ENCODE data around the gene SYTL5. TPM values are rescaled to one million over a fixed set of nuclear protein-coding genes. Genes with fewer than 3 reads are reported as not detected.

SYTL5 gene
- total RNA-seq (2012; rRNA removed) (0.54 and 0.56 TPM in 2 replicates), polyA plus RNA-seq (2012; rRNA removed) (0.17 and 0.19 TPM in 2 replicates), Bru-seq, nascent RNA (percentile 32 among the genes with signal in this experiment), BruChase-seq, experiment 1, labeled RNA remaining after a 6-hour chase (percentile 37 among the genes with signal in this experiment), BruChase-seq, experiment 2, labeled RNA remaining after a 2-hour chase (percentile 24 among the genes with signal in this experiment)
- polyA plus RNA-seq (2012; cell fraction: cytosol; rRNA removed): 0.06 and 0.09 TPM in 2 replicates
- polyA plus RNA-seq (2012; cell fraction: nucleus; rRNA removed; ENCODE audit: low replicate concordance): 0.08 and 0.57 TPM in 2 replicates
- long read RNA-seq: 0 reads

GRCh38 chrX:38006291-38006690 is at the start of gene SYTL5:
Gene SYTL5 (plus strand): TSS chrX:38006553. CDS start chrX:38033890, 27,337 bp downstream.
- in situ Hi-C loops (cut with MboI; ENCODE audit: low sequenced_read_pairs): no loop called here
- Histone ChIP-seq H4K8ac (ENCODE audit: low read depth in 2 of 2, low read length in 2 of 2) (no peak within 1 kb of the TSS), H3K23ac (ENCODE audit: low read depth, low read length) (no peak within 1 kb of the TSS), H3K4me2 (ENCODE audit: low read depth, low read length) (no peak within 1 kb of the TSS), H2BK15ac (ENCODE audit: low read depth, low read length) (no peak within 1 kb of the TSS), H3K79me1 (ENCODE audit: low read depth in 1 of 2, low read length in 2 of 2) (no peaks in the 10 kb centered on the region), H3K18ac (ENCODE audit: low read depth, low read length) (no peak within 1 kb of the TSS), H2AK9ac (replicated peaks; ENCODE audit: low read depth, low read length, poor library complexity) (no peak within 1 kb of the TSS), H3K27ac (ENCODE audit: insufficient read depth, low read length) (no peak within 1 kb of the TSS), H4K5ac (ENCODE audit: low read depth, low read length) (no peak within 1 kb of the TSS), H3K4me1 (ENCODE audit: control insufficient read depth, insufficient read depth, low read length) (no peaks in the 10 kb centered on the region), H3K9me1 (ENCODE audit: insufficient read depth, low read length) (no peaks in the 10 kb centered on the region), H3K36me3 (ENCODE audit: control insufficient read depth, insufficient read depth, low read length) (no peaks in the 10 kb centered on the region), H3K14ac (replicated peaks; ENCODE audit: low read depth, low read length) (no peak within 1 kb of the TSS), H3K27me3 (ENCODE audit: control insufficient read depth, insufficient read depth, low read length) (no peaks in the 10 kb centered on the region), H3K9me3 (ENCODE audit: control insufficient read depth, insufficient read depth, low read length) (no peaks in the 10 kb centered on the region), H2BK20ac (ENCODE audit: low read depth, low read length) (no peak within 1 kb of the TSS), H2BK5ac (ENCODE audit: low read depth, low read length, poor library complexity, severe bottlenecking) (no peak within 1 kb of the TSS), H4K91ac (ENCODE audit: insufficient read depth, low read depth, low read length) (no peak within 1 kb of the TSS), H3K9ac (ENCODE audit: low read depth, low read length) (no peak within 1 kb of the TSS), H3K4ac (ENCODE audit: low read depth, low read length) (no peak within 1 kb of the TSS), H4K20me1 (ENCODE audit: insufficient read depth, low read length) (no peaks in the 10 kb centered on the region), H2AFZ (replicated peaks; ENCODE audit: low read length, poor library complexity) (no peak within 1 kb of the TSS), H2BK120ac (ENCODE audit: low read depth, low read length) (no peak within 1 kb of the TSS), H3K56ac (ENCODE audit: extremely low read depth, insufficient read depth, low read length) (no peak within 1 kb of the TSS), H3K4me3 (ENCODE audit: insufficient read depth, low read depth, low read length) (no peak within 1 kb of the TSS), H2AK5ac (ENCODE audit: low read depth, low read length) (no peak within 1 kb of the TSS)
- ATAC-seq (ENCODE audit: low read depth) (no peak), DNase-seq (no peak)
- BruUV-seq (replicated peaks): no TSS peak
- ChIA-PET CTCF (interaction anchor here (0.5 kb wide), 1 partner anchor 261 kb away, joined by 3 read pairs; no protein-coding TSS in a partner anchor), POLR2A (ENCODE audit: unreplicated experiment) (no interaction called here)
- dilution Hi-C loops (cut with HindIII; ENCODE audit: low sequenced_read_pairs, unreplicated experiment): no loop called here
- intact Hi-C loops (cut with micrococcal nuclease): no loop called here
- no CpG with 5 or more reads among the region's 1 CpG for WGBS, 2 experiments (ENCODE audit: extremely low coverage in 2 of 2, insufficient read length in 1 of 2)
- TF ChIP-seq USF2 (IDR thresholded peaks at IDR 0.05; ENCODE audit: low read depth, low read length) (no peak), RCOR1 (IDR thresholded peaks at IDR 0.05; ENCODE audit: insufficient replicate concordance, low read length) (no peak), BHLHE40 (IDR thresholded peaks at IDR 0.05; ENCODE audit: low read depth, low read length) (no peak), FOS (IDR thresholded peaks at IDR 0.05; ENCODE audit: low read depth, low read length) (no peak), MAFK (IDR thresholded peaks at IDR 0.05; ENCODE audit: low read depth, low read length) (no peak), CEBPB (IDR thresholded peaks at IDR 0.05; ENCODE audit: low read depth, low read length) (no peak), MXI1 (IDR thresholded peaks at IDR 0.05; ENCODE audit: borderline replicate concordance, low read depth, low read length) (no peak), RAD21 (IDR thresholded peaks at IDR 0.05; ENCODE audit: low read length) (no peak), SMC3 (IDR thresholded peaks at IDR 0.05; ENCODE audit: low read depth, low read length) (no peak), POLR2A (IDR thresholded peaks at IDR 0.05; ENCODE audit: low read depth, low read length) (no peak), CTCF (conservative IDR thresholded peaks at IDR 0.05; ENCODE audit: low read depth, low read length) (no peak), NFE2L2 (IDR thresholded peaks at IDR 0.05; ENCODE audit: low read depth, low read length) (no peak), CHD1 (IDR thresholded peaks at IDR 0.05; ENCODE audit: low read depth, low read length) (no peak), ELK1 (IDR thresholded peaks at IDR 0.05; ENCODE audit: borderline replicate concordance, low read depth, low read length) (no peak), MAZ (IDR thresholded peaks at IDR 0.05; ENCODE audit: borderline replicate concordance, low read depth, low read length) (no peak), RFX5 (IDR thresholded peaks at IDR 0.05; ENCODE audit: low read depth, low read length) (no peak)

Measured in IMR-90 (cell line).